GM12872 (cell line): ENCODE results near the gene LSM14A.

Experiments
- CTCF ChIP-seq: IDR thresholded peaks from 3 replicates; pipeline ENCODE4 v1.5.1; 2011; ENCODE audit warnings: low read depth, mild to moderate bottlenecking, low read length, moderate library complexity; ENCODE audit not compliant: insufficient read depth

LSM14A gene

GRCh38 chr19:34176581-34176980, 4.3 kb downstream of the LSM14A start:
- no peak for TF ChIP-seq CTCF

GRCh38 chr19:34178274-34178610, 5.9 kb downstream of the LSM14A start:
- no peak for TF ChIP-seq CTCF

DNA sequence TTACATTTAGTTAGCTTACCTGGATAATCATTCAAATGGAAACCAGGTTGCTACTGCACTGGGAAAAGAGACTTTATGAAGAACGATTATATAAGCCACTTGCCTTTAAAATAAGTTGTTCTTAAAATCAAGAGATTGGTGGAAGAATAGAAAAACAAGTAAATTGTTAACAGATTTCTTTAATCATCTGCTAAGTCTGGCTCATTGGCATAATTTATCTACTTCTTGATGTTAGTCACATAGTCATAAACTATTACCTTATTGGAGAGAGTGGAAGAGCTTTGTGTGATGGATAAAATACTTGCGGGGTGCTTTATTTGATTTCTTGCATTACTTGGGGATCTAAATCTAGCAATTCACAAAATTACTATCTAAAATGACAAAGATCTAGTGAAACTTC, 6.8 kb downstream of the LSM14A start:
- no peak for TF ChIP-seq CTCF

DNA sequence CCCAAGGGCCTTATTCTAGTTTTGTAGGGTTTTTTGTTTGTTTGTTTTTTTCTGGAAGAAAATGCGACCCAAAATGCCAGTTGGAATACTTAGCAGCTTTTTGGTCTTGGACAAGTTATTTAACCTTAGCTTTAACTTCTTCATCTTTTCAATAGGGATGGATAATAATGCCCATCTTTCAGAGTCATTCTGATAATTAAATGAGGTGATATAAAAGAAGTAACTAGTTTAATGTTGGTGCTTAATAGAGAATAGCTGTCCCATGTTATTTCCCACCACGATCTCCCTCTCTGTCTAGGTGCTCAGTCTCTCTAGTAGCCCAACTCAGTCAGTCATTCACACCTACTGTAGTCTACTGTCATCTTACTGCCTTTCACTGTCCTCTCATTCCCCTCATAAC, 8.0 kb downstream of the LSM14A start:
- no peak for TF ChIP-seq CTCF

GRCh38 chr19:34180709-34181108, 8.4 kb downstream of the LSM14A start:
- no peak for TF ChIP-seq CTCF

DNA sequence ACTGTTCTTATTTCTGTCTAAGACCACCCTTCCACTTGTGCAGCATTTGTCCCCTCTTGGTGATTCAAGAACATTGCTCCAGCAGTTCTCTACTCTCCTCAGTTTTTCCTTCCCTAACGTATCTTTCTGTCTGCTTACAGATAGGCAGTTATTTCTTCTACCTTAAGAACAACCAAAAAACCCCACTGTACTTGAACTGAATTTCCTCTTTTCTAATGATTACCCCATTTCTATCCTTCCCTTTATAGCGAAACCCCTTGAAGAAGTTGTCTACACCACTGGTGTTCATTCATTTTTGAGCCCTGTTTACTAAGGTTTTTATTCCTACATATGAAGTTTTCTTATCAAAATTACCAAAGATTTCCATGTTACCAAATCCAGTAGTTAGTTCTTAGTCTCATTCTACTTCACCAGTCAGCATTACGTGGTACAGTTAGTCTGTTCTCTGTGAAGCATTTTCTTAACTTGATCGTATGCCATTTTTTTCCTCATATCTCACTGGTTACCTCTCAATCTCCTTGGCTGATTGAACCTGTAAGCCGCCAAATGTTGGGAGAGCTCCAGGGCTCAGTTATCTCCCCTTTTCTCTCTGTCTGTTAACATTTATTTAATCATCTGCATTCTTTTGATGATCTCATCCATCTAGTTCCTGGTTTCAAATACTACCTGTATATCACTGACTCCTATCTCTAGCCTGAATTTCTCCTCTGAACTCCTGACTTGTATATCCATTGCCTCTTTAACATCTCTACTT, 9.0 kb downstream of the LSM14A start:
- TF ChIP-seq CTCF: no peak

DNA sequence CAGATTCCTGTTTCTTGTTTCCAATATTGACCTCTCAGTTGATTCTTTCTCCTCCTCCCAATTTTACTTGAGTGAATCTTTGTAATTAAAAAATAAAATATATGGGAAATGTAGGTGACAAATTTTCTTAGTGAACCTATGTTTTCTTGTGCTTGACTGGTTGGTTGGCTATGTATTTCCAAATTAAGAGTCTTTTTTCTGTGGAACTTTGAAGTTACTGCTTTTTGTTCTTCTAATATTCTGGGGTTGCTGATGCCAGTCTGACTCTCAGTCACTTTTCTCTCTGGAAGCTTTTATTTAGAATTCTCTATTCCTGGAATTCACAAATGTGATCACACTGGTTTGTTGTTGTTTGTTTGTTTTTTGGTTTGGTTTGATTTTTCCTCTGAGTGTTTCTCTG, 9.8 kb downstream of the LSM14A start:
- no peak for TF ChIP-seq CTCF
